ENCODE results near the gene ATF6B.

Gene ATF6B

DNA sequence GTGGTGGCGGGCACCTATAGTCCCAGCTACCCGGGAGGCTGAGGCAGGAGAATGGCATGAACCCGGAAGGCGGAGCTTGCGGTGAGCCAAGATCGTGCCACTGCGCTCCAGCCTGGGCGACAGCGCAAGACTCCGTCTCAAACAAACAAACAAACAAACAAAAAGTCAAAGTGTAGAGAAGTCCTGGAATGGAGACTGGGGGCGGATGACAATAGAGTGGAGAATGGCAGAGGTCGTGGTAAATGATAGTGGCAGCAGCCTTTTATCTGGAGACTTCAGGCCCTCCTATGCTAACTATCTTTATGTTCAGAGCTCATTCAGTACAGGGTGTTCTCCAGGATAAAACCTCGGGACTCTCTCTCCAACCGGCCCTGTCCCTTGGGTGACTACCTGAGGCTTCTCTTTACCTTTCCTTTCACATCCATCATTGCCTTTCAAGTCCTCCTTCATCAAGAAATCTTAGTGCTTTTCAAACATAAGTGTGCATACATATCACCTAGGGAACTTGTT, 3.4 kb upstream of the ATF6B start:
- Histone ChIP-seq H3K27me3 (replicated peaks in 2 of 5; ENCODE audit: control insufficient read depth in 4 of 5, insufficient read depth in 5 of 5, low read length in 4 of 5) (peaks cover 0 to 5% (median 0%) of the 10 kb centered on the region in 5 experiments), H3K9me3 (ENCODE audit: control extremely low read depth in 1 of 5, control insufficient read depth in 4 of 5, insufficient read depth in 2 of 5, low read depth in 1 of 5, low read length in 4 of 5) (no peaks in the 10 kb centered on the region), H3K4me1 (ENCODE audit: control extremely low read depth in 1 of 4, control insufficient read depth in 4 of 4, insufficient read depth in 4 of 4, low read length in 3 of 4) (peaks cover 1 to 30% (median 26%) of the 10 kb centered on the region in 4 experiments), H3K36me3 (ENCODE audit: control insufficient read depth in 4 of 4, insufficient read depth in 4 of 4, low read length in 3 of 4) (peaks cover 0 to 5% (median under 1%) of the 10 kb centered on the region in 4 experiments), H3K4me3 (ENCODE audit: control insufficient read depth in 1 of 7, extremely low read depth in 1 of 7, insufficient read depth in 4 of 7, low read depth in 2 of 7, low read length in 6 of 7) (no peak overlapping the region), H3K27ac (ENCODE audit: insufficient read depth in 1 of 2, low read depth in 1 of 2, low read length in 2 of 2, poor library complexity in 1 of 2, severe bottlenecking in 2 of 2) (no peak overlapping the region)
- CTCF ChIA-PET: interaction anchor here (1.7 to 5.0 kb wide), 3 partner anchors 14 to 38 kb away, joined by 4 to 31 read pairs (median 8); no protein-coding TSS in a partner anchor
- POLR2A ChIA-PET: no interaction called here
- 81% methylated on average over 2 of the region's 14 CpGs for WGBS (ENCODE audit: insufficient coverage)
- DNase-seq: peak; percentile 49 to 77 (median 59)

DNA sequence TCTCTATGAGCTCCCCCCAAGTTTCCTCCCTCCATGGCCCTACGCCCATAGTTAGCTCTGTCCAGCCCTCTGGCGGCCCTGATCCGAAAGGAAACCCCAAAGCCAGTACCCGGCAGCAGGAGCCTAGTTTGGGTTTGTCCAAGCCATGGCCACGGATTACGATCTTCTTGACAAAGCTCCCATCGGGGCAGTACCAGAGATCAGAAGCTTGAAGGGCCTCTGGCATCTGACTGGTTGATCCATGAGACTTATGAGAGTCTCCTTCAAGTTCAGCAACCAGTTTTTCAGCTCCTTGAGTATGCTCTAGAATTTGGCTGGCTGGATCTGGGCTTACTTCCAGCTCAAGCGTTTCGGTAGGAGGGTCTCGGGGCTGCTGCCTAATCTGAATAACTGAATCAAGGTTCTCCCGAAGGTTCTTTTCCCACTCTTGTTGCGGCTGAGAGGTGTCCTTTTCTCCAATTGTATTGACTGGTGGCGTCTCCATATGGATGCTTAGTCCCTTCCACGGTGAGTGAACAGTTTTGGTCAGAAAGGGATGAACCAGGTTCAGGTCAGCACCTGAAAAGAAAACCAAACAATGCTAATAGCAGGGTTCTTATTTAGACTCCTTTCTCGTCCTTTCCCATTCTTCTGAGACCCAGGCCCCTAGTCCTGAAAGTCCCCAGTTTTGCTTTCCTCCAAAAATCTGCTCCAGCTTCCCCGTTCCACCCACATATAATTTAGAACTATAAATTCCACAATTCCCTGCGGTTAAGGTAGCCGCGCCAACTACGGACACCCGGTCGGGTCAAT, 1.4 kb upstream of the ATF6B start:
- WGBS (ENCODE audit: insufficient coverage): 50% methylated on average over 21 of the region's 22 CpGs
- Histone ChIP-seq H3K36me3 (ENCODE audit: control insufficient read depth in 4 of 4, insufficient read depth in 4 of 4, low read length in 3 of 4) (peaks cover 0 to 20% (median 12%) of the 10 kb centered on the region in 4 experiments), H3K27ac (ENCODE audit: insufficient read depth in 1 of 2, low read depth in 1 of 2, low read length in 2 of 2, poor library complexity in 1 of 2, severe bottlenecking in 2 of 2) (peak overlapping the region; percentile 46 to 96), H3K4me3 (ENCODE audit: control insufficient read depth in 1 of 7, extremely low read depth in 1 of 7, insufficient read depth in 4 of 7, low read depth in 2 of 7, low read length in 6 of 7) (peak overlapping the region; percentile 40 to 94 (median 80)), H3K27me3 (replicated peaks in 2 of 5; ENCODE audit: control insufficient read depth in 4 of 5, insufficient read depth in 5 of 5, low read length in 4 of 5) (peaks cover 0 to 5% (median 0%) of the 10 kb centered on the region in 5 experiments), H3K9me3 (ENCODE audit: control extremely low read depth in 1 of 5, control insufficient read depth in 4 of 5, insufficient read depth in 2 of 5, low read depth in 1 of 5, low read length in 4 of 5) (no peaks in the 10 kb centered on the region), H3K4me1 (ENCODE audit: control extremely low read depth in 1 of 4, control insufficient read depth in 4 of 4, insufficient read depth in 4 of 4, low read length in 3 of 4) (peaks cover 1 to 30% (median 26%) of the 10 kb centered on the region in 4 experiments)
- no peak for DNase-seq
- ChIA-PET POLR2A (interaction anchor here (0.8 kb wide), 1 partner anchor 30 kb away, joined by 3 read pairs; no protein-coding TSS in a partner anchor), CTCF (interaction anchor here (0.6 to 5.0 kb wide), 10 partner anchors 12 to 843 kb away, joined by 3 to 31 read pairs (median 6); partner anchors contain the start of gene PRRT1)

DNA sequence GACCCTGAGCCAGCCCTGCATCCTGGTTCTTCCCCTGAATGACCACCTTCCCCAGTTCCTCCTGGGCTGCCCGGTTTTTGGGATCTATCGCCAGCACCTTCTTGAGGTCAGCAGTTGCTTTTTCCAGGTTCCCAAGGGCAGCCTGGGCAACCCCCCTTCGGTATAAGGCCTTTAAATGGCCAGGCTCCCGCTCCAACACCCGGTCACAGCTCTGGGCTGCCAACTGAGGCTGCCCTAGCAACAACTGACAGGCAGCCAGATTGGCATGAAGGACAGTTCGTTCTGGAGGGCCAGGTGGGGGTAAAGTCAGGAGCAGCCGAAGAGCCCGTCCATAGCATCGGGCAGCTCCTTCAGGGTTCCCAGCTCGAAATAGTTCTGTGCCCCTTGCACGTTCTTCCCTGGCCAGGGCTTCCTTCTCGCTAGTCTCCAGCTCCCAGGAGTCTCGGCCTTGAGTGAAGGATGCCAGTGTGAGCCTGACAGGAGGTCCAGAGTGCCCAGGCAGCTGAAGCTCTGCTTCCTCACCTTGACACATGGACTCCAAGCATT, 778 bp upstream of the ATF6B start:
- H3K9me3 ChIP-seq (ENCODE audit: control extremely low read depth in 1 of 5, control insufficient read depth in 4 of 5, insufficient read depth in 2 of 5, low read depth in 1 of 5, low read length in 4 of 5): no peaks in the 10 kb centered on the region
- H3K27me3 ChIP-seq (replicated peaks in 2 of 5; ENCODE audit: control insufficient read depth in 4 of 5, insufficient read depth in 5 of 5, low read length in 4 of 5): peaks cover 0 to 3% (median 0%) of the 10 kb centered on the region in 5 experiments
- POLR2A ChIA-PET: interaction anchor here (0.9 to 1.6 kb wide), 2 partner anchors 64 to 67 kb away, joined by 3 to 6 read pairs; partner anchors contain the start of gene GPSM3
- WGBS (ENCODE audit: insufficient coverage): 94% methylated on average over 13 of the region's 13 CpGs
- DNase-seq: no peak
- peaks cover 1 to 30% (median 26%) of the 10 kb centered on the region in 4 experiments for H3K4me1 ChIP-seq (ENCODE audit: control extremely low read depth in 1 of 4, control insufficient read depth in 4 of 4, insufficient read depth in 4 of 4, low read length in 3 of 4)
- H3K36me3 ChIP-seq (ENCODE audit: control insufficient read depth in 4 of 4, insufficient read depth in 4 of 4, low read length in 3 of 4): peaks cover 4 to 25% (median 18%) of the 10 kb centered on the region in 4 experiments
- peak overlapping the region in 1 of 2 experiments; percentile 96 for H3K27ac ChIP-seq (ENCODE audit: insufficient read depth in 1 of 2, low read depth in 1 of 2, low read length in 2 of 2, poor library complexity in 1 of 2, severe bottlenecking in 2 of 2)
- CTCF ChIA-PET: interaction anchor here (0.6 to 5.0 kb wide), 8 partner anchors 11 to 843 kb away, joined by 3 to 31 read pairs (median 8); partner anchors contain the start of gene PRRT1
- peak overlapping the region in 5 of 7 experiments; percentile 19 to 94 (median 80) for H3K4me3 ChIP-seq (ENCODE audit: control insufficient read depth in 1 of 7, extremely low read depth in 1 of 7, insufficient read depth in 4 of 7, low read depth in 2 of 7, low read length in 6 of 7)

DNA sequence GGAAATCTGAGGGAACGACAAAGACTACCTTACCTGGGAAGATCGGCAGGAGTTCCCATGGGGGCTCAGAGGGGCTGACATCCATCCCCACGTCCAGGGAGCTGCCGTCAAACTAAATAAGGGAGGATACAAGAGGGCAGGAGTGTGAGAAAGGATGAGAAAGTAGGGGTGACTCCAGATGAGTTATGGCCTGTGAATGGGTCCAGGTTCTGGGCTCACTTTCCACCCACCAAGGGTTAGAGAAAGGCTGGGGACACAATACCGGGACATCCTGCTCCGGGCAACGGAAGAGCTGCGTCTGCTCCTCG, 683 bp downstream of the ATF6B start:
- DNase-seq: no peak
- Histone ChIP-seq H3K4me3 (ENCODE audit: control insufficient read depth in 1 of 7, extremely low read depth in 1 of 7, insufficient read depth in 4 of 7, low read depth in 2 of 7, low read length in 6 of 7) (peak overlapping the region; percentile 92 to 99 (median 97)), H3K9me3 (ENCODE audit: control extremely low read depth in 1 of 5, control insufficient read depth in 4 of 5, insufficient read depth in 2 of 5, low read depth in 1 of 5, low read length in 4 of 5) (no peaks in the 10 kb centered on the region), H3K4me1 (ENCODE audit: control extremely low read depth in 1 of 4, control insufficient read depth in 4 of 4, insufficient read depth in 4 of 4, low read length in 3 of 4) (peaks cover 1 to 30% (median 26%) of the 10 kb centered on the region in 4 experiments), H3K36me3 (ENCODE audit: control insufficient read depth in 4 of 4, insufficient read depth in 4 of 4, low read length in 3 of 4) (peaks cover 4 to 30% (median 22%) of the 10 kb centered on the region in 4 experiments), H3K27ac (ENCODE audit: insufficient read depth in 1 of 2, low read depth in 1 of 2, low read length in 2 of 2, poor library complexity in 1 of 2, severe bottlenecking in 2 of 2) (peak overlapping the region; percentile 87 to 96), H3K27me3 (replicated peaks in 2 of 5; ENCODE audit: control insufficient read depth in 4 of 5, insufficient read depth in 5 of 5, low read length in 4 of 5) (no peaks in the 10 kb centered on the region)
- WGBS (ENCODE audit: insufficient coverage): 22% methylated on average over 5 of the region's 9 CpGs
- ChIA-PET POLR2A (interaction anchor here (1.6 kb wide), 1 partner anchor 68 kb away, joined by 6 read pairs; no protein-coding TSS in a partner anchor), CTCF (interaction anchor here (1.0 to 5.0 kb wide), 3 partner anchors 10 to 17 kb away, joined by 3 to 31 read pairs (median 5); no protein-coding TSS in a partner anchor)

DNA sequence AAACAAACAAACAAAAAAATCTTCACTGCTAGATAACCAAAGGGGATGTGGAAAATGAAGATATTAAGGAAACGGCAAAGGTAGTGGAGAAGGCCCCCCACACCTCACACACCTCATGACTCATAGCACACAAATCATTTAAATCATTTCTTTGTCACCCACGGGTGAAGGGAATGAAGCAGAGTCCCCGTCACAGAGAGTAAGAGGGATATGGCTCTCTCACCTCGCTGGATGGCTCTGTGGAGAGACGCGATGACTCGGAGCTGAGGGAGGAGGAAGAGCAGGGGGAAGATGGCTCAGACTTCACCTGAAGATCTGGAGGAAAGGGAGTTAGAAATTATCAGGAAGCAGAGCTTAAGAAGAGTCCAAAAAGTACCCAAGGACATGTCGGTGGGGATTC, 1.2 kb downstream of the ATF6B start:
- DNase-seq: no peak
- WGBS (ENCODE audit: insufficient coverage): 100% methylated on average over 2 of the region's 8 CpGs
- H3K27me3 ChIP-seq (replicated peaks in 2 of 5; ENCODE audit: control insufficient read depth in 4 of 5, insufficient read depth in 5 of 5, low read length in 4 of 5): no peaks in the 10 kb centered on the region
- ChIA-PET CTCF (interaction anchor here (1.0 to 5.0 kb wide), 4 partner anchors 9 to 26 kb away, joined by 3 to 31 read pairs (median 4); no protein-coding TSS in a partner anchor), POLR2A (no interaction called here)
- peak overlapping the region in 6 of 7 experiments; percentile 92 to 99 (median 98) for H3K4me3 ChIP-seq (ENCODE audit: control insufficient read depth in 1 of 7, extremely low read depth in 1 of 7, insufficient read depth in 4 of 7, low read depth in 2 of 7, low read length in 6 of 7)
- peak overlapping the region in 1 of 2 experiments; percentile 96 for H3K27ac ChIP-seq (ENCODE audit: insufficient read depth in 1 of 2, low read depth in 1 of 2, low read length in 2 of 2, poor library complexity in 1 of 2, severe bottlenecking in 2 of 2)
- peaks cover 4 to 35% (median 26%) of the 10 kb centered on the region in 4 experiments for H3K36me3 ChIP-seq (ENCODE audit: control insufficient read depth in 4 of 4, insufficient read depth in 4 of 4, low read length in 3 of 4)
- H3K9me3 ChIP-seq (ENCODE audit: control extremely low read depth in 1 of 5, control insufficient read depth in 4 of 5, insufficient read depth in 2 of 5, low read depth in 1 of 5, low read length in 4 of 5): no peaks in the 10 kb centered on the region
- peaks cover 1 to 30% (median 26%) of the 10 kb centered on the region in 4 experiments for H3K4me1 ChIP-seq (ENCODE audit: control extremely low read depth in 1 of 4, control insufficient read depth in 4 of 4, insufficient read depth in 4 of 4, low read length in 3 of 4)

DNA sequence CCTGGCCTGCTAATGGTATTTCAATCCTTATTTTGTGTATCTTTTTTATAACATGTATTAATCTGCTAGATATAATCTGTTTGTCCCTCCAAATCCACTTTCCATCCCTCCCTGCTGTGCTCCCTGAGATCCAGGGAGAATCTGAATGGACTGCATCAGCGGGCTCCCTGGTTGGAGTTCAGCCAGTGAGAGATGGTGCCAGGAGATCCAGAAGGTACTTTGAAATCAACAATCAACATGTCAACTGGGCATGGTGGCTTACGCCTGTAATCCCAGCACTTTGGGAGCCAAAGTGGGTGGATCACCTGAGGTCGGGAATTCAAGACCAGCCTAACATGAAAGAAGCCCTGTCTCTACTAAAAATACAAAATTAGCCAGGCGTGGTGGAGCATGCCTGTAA, 4.4 kb downstream of the ATF6B start:
- POLR2A ChIA-PET: no interaction called here
- 93% methylated on average over 3 of the region's 4 CpGs for WGBS (ENCODE audit: insufficient coverage)
- CTCF ChIA-PET: no interaction called here
- no peak overlapping the region for H3K27ac ChIP-seq (ENCODE audit: insufficient read depth in 1 of 2, low read depth in 1 of 2, low read length in 2 of 2, poor library complexity in 1 of 2, severe bottlenecking in 2 of 2)
- no peaks in the 10 kb centered on the region for H3K9me3 ChIP-seq (ENCODE audit: control extremely low read depth in 1 of 5, control insufficient read depth in 4 of 5, insufficient read depth in 2 of 5, low read depth in 1 of 5, low read length in 4 of 5)
- no peak overlapping the region for H3K4me3 ChIP-seq (ENCODE audit: control insufficient read depth in 1 of 7, extremely low read depth in 1 of 7, insufficient read depth in 4 of 7, low read depth in 2 of 7, low read length in 6 of 7)
- DNase-seq: no peak
- peaks cover 19 to 60% (median 44%) of the 10 kb centered on the region in 4 experiments for H3K36me3 ChIP-seq (ENCODE audit: control insufficient read depth in 4 of 4, insufficient read depth in 4 of 4, low read length in 3 of 4)
- no peaks in the 10 kb centered on the region for H3K27me3 ChIP-seq (replicated peaks in 2 of 5; ENCODE audit: control insufficient read depth in 4 of 5, insufficient read depth in 5 of 5, low read length in 4 of 5)
- peaks cover 1 to 16% (median 14%) of the 10 kb centered on the region in 4 experiments for H3K4me1 ChIP-seq (ENCODE audit: control extremely low read depth in 1 of 4, control insufficient read depth in 4 of 4, insufficient read depth in 4 of 4, low read length in 3 of 4)

Data from common myeloid progenitor, CD34-positive (primary cell).